ENCODE measurements around the gene AVPR1B. TPM values are rescaled to one million over a fixed set of nuclear protein-coding genes. Genes with fewer than 3 reads are reported as not detected.

AVPR1B gene
- total RNA-seq, 1 donor from 2014 or later: not detected

DNA sequence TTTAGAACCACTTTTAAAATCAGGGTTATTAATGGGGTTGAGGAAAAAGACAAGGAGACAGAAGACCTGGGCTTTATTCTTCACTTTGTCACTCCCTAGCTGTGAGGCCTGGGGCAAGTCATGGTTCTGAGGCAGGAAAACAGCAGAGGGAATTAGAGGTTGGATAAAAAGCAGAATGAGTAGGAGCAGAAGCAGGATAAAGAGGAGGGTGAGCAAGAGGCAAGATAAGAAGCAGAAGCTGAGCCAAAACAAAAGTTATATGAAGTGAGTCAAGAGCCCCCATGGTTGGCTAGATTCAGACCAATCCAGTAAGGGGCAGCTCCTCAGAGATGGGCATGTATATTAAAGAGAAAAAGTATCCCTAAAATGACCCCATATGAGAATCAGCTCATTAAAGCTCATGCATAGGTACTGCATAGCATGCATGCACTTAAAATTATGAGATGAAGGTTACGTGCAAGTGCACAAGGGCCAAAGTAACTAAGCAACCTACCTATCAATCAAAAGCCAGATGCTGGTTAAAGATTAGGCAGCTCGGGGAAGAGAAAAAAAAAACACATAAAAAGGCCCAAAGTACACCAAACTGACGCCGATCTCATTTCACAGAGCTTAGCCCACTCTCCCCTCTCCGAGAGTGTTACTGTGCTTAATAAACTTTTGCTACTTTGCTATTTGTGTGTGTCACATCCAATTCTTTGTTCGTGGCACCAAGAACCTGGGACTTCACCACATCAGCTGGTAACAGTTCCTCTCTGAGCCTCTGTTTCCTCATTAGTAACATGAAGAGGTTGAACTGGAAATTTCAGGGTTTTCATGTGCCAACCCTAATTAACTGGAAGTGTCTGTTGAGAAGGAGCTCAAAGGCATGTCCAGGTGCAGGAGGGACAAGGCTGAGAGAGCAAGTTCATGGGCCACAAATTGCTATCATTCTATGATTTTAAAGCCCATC is 2.2 kb downstream of the AVPR1B start:
- TF ChIP-seq, protein P1, sequence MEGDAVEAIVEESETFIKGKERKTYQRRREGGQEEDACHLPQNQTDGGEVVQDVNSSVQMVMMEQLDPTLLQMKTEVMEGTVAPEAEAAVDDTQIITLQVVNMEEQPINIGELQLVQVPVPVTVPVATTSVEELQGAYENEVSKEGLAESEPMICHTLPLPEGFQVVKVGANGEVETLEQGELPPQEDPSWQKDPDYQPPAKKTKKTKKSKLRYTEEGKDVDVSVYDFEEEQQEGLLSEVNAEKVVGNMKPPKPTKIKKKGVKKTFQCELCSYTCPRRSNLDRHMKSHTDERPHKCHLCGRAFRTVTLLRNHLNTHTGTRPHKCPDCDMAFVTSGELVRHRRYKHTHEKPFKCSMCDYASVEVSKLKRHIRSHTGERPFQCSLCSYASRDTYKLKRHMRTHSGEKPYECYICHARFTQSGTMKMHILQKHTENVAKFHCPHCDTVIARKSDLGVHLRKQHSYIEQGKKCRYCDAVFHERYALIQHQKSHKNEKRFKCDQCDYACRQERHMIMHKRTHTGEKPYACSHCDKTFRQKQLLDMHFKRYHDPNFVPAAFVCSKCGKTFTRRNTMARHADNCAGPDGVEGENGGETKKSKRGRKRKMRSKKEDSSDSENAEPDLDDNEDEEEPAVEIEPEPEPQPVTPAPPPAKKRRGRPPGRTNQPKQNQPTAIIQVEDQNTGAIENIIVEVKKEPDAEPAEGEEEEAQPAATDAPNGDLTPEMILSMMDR (conservative IDR thresholded peaks at IDR 0.05; ENCODE audit: low read depth, low read length): no peak
- H3K4me3 ChIP-seq (ENCODE audit: low read depth, low read length): no peak overlapping the region
- DNase-seq (ENCODE audit: low read depth): no peak

DNA sequence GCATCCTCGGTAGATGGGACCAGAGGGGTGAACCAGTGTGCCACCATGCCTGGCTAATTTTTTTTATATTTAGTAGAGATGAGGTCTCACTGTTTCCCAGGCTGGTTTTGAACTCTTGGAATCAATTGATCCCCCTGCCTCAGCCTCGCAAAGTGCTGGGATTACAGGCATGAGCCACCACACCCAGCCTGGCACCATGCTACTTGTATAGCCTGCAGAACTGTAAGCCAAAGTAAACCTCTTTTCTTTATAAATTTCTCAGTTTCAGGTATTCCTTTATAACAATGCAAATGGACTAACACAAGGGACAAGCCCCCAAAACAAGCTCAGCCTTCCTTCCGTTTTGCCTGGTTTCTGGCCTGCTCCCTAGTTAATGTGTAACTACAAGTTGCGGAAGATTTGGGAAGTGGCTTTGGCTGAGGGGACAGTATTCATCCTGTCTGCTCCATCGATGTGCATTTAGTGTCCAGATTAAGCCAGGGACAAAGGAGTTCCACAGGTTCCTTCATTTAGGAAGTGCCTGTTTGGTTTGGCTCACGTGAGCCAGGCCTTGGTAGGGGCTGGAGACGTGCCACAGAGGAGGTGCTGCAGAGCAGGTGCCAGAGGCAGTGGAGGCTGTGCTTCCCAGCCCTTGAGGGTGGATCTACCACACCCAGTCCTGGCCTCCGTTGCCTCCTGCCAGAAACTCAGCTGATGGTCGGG is 4.4 kb downstream of the AVPR1B start:
- H3K4me3 ChIP-seq (ENCODE audit: low read depth, low read length): no peak overlapping the region
- DNase-seq (ENCODE audit: low read depth): no peak
- TF ChIP-seq, protein P1 (conservative IDR thresholded peaks at IDR 0.05; ENCODE audit: low read depth, low read length): no peak

DNA sequence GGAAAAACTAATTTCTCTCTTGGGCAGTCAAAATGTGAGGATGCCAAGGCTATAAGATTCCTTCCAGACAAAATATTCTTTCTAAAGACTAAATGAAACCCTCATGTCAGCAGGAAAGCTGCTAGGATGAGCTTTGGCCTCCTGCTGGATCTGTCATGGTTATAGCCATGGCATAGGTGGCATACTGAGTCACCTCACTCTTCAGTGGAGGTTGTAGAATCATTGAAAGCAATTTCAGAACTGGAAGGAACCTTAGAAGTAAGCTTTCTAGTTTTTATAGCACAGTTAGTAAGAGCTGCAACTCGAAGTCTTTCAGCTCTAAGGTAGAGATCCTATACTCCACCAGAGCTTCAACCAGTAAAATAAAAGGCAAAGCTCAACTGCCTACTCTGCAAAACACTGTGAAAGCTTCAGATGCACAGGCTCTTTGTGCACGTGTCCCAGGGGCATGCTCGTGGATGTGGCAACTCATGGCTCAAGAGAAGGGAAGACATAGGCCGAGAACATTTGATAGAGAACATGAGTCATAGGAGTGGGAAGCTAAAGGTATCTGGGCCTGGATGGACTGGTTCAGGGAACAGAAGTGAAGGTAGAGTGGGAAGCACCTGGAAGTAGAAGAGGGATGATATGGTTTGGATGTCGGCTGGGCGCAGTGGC is 5.8 kb downstream of the AVPR1B start:
- no peak overlapping the region for H3K4me3 ChIP-seq (ENCODE audit: low read depth, low read length)
- DNase-seq (ENCODE audit: low read depth): no peak
- TF ChIP-seq, protein P1 (conservative IDR thresholded peaks at IDR 0.05; ENCODE audit: low read depth, low read length): peak; percentile 5

DNA sequence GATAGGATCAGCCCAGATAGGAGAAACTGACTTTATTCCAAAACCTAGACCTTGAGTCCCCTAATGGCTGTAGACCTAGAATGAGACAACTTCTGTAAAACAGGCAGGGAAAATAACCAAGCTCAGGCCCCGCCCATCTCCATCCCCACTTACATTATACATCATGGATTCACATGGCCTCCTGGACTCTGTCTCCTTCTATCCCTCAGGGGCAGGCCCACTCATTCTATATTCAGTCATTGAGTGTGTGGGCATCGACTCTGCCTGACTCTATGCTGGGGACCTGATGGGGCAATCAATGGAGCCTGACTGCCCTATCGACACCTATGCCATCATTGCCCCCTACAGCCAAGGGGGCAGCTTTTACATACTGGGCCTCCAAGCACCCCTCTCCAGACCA is 6.4 kb downstream of the AVPR1B start:
- TF ChIP-seq, protein P1 (conservative IDR thresholded peaks at IDR 0.05; ENCODE audit: low read depth, low read length): no peak
- no peak for DNase-seq (ENCODE audit: low read depth)
- H3K4me3 ChIP-seq (ENCODE audit: low read depth, low read length): no peak overlapping the region

DNA sequence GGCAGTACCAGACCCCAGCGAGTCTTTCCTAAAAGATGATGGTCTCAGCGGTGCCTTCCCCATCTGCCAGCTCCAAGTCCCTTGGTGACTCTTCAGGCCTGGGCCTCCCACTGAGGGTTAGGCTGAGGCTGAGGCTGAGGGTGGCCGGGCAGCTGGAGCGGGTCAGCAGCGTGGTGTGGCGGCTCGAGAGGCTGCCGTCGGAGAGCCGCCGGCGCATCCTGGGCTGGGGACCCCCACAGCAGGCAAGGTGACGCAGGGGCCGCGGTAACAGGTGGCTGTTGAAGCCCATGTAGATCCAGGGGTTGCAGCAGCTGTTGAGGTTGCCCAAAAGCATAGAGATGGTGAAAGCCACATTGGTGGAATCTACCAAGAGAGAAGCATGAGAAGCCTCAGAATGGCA is 7.0 kb downstream of the AVPR1B start:
- no peak for DNase-seq (ENCODE audit: low read depth)
- H3K4me3 ChIP-seq (ENCODE audit: low read depth, low read length): no peak overlapping the region
- TF ChIP-seq, protein P1 (conservative IDR thresholded peaks at IDR 0.05; ENCODE audit: low read depth, low read length): no peak

DNA sequence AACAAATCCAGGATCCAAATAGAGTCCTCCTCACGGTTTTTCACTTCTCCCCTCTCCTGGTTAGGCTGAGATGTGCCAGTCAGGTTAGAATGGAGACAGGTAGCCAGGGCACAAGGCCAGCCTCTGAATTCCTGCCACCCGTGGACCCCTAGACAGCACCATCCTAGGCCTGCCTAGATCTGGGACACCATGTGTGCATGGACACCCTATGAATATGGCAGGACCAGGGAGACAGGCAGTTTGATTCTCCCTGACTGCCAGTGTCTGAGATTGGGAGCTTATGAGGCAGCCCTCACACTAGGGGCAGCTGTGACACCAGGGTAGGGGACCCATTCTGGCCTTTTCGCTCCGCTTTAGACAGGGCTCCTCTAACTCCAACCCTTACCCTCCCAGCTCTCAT is 7.5 kb downstream of the AVPR1B start:
- H3K4me3 ChIP-seq (ENCODE audit: low read depth, low read length): no peak overlapping the region
- DNase-seq (ENCODE audit: low read depth): no peak
- TF ChIP-seq, protein P1 (conservative IDR thresholded peaks at IDR 0.05; ENCODE audit: low read depth, low read length): no peak
